ENCODE results near the gene FKBP1B. TPM values are rescaled to one million over a fixed set of nuclear protein-coding genes. Genes with fewer than 3 reads are reported as not detected.
A peak's percentile ranks its signal among the peaks of the same experiment; 100 is the strongest.

FKBP1B gene
- polyA plus RNA-seq, 3 donors: 5.2 to 10.1 (median 7.2) TPM

- H3K79me2 ChIP-seq (ENCODE audit: insufficient read depth, low read length): no peaks in the 10 kb centered on the region
- Mint-ChIP-seq H3K4me1 (no peaks in the 10 kb centered on the region), H3K9me3 (peaks cover 0 to 4% (median 0%) of the 10 kb centered on the region in 7 donors), H3K27me3 (ENCODE audit: low read depth in 3 of 3) (peaks cover 0 to 2% (median 2%) of the 10 kb centered on the region in 3 donors), H3K36me3 (no peaks in the 10 kb centered on the region), H3K27ac (peak overlapping the region in 1 of 7 donors; percentile 66), H3K4me3 (no peak overlapping the region)
- intact Hi-C loops (cut with micrococcal nuclease): no loop called here
- no peaks in the 10 kb centered on the region for H4K20me1 ChIP-seq (ENCODE audit: insufficient read depth, low read length)
- no peaks in the 10 kb centered on the region for H3K27me3 ChIP-seq (ENCODE audit: control insufficient read depth in 2 of 2, insufficient read depth in 2 of 2, low read length in 2 of 2)
- H3K36me3 ChIP-seq (replicated peaks in 1 of 2; ENCODE audit: control insufficient read depth in 1 of 2, insufficient read depth in 2 of 2, low read length in 2 of 2): no peaks in the 10 kb centered on the region
- no peak overlapping the region for H2AFZ ChIP-seq (ENCODE audit: insufficient read depth, low read depth, low read length, poor library complexity, severe bottlenecking)
- no peak overlapping the region for H3K4me3 ChIP-seq (replicated peaks in 1 of 3; ENCODE audit: low read depth in 2 of 3, low read length in 3 of 3)
- no peak overlapping the region for H3K4me2 ChIP-seq (replicated peaks; ENCODE audit: extremely low read depth, low read length, poor library complexity, severe bottlenecking)
- no peak for DNase-seq
- no peak overlapping the region for H3K9ac ChIP-seq (ENCODE audit: insufficient read depth, low read length, poor library complexity, severe bottlenecking)
- no peaks in the 10 kb centered on the region for H3K4me1 ChIP-seq (ENCODE audit: control insufficient read depth in 1 of 2, insufficient read depth in 2 of 2, low read length in 2 of 2)
- H3K9me3 ChIP-seq (replicated peaks in 1 of 2; ENCODE audit: control insufficient read depth in 1 of 2, insufficient read depth in 1 of 2, low read length in 2 of 2): no peaks in the 10 kb centered on the region
- no peak overlapping the region for H3K27ac ChIP-seq (ENCODE audit: low read depth in 1 of 2, low read length in 2 of 2)
- 92% methylated on average over 2 of the region's 4 CpGs for WGBS (ENCODE audit: insufficient coverage)
- no peak for TF ChIP-seq CTCF (IDR thresholded peaks at IDR 0.05)
Observed at GRCh38 chr2:24058564-24059271, 9.2 kb downstream of the FKBP1B start.

DNA sequence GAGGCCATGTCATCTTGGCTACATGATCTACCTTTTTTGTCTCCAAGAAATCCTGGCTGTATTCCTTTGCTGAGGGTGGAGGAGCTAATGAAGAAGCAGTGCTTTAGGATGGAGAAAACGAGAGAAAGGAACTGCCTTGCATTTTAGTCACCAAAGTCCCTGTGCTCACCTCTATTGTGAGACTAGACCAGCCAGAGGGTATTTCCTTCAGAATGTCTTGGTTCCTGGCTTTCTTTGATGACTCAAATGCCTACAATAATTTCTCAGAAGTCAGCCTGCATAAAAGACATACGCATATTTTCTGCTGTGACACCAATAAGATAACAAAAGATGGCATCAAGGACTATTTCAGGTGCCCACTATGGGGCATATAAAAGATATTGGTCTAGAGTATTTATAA, 15.8 kb downstream of the FKBP1B start:
- H3K27me3 ChIP-seq (ENCODE audit: control insufficient read depth in 2 of 2, insufficient read depth in 2 of 2, low read length in 2 of 2): no peaks in the 10 kb centered on the region
- peaks cover 0 to 1% (median 0%) of the 10 kb centered on the region in 3 donors for H3K27me3 Mint-ChIP-seq (ENCODE audit: low read depth in 3 of 3)
- H4K20me1 ChIP-seq (ENCODE audit: insufficient read depth, low read length): peaks cover 9% of the 10 kb centered on the region
- H3K9ac ChIP-seq (ENCODE audit: insufficient read depth, low read length, poor library complexity, severe bottlenecking): no peak overlapping the region
- 95% methylated on average over 2 of the region's 2 CpGs for WGBS (ENCODE audit: insufficient coverage)
- no peak for TF ChIP-seq CTCF (IDR thresholded peaks at IDR 0.05)
- H3K4me2 ChIP-seq (replicated peaks; ENCODE audit: extremely low read depth, low read length, poor library complexity, severe bottlenecking): no peak overlapping the region
- H3K4me1 ChIP-seq (ENCODE audit: control insufficient read depth in 1 of 2, insufficient read depth in 2 of 2, low read length in 2 of 2): no peaks in the 10 kb centered on the region
- DNase-seq: no peak
- no peaks in the 10 kb centered on the region for H3K9me3 ChIP-seq (replicated peaks in 1 of 2; ENCODE audit: control insufficient read depth in 1 of 2, insufficient read depth in 1 of 2, low read length in 2 of 2)
- no peak overlapping the region for H3K4me3 Mint-ChIP-seq
- H3K36me3 ChIP-seq (replicated peaks in 1 of 2; ENCODE audit: control insufficient read depth in 1 of 2, insufficient read depth in 2 of 2, low read length in 2 of 2): peaks cover 39 to 53% of the 10 kb centered on the region in 2 donors
- peaks cover 4% of the 10 kb centered on the region for H3K4me1 Mint-ChIP-seq
- peaks cover 37 to 41% of the 10 kb centered on the region in 2 donors for H3K36me3 Mint-ChIP-seq
- peaks cover 9% of the 10 kb centered on the region for H3K79me2 ChIP-seq (ENCODE audit: insufficient read depth, low read length)
- no peak overlapping the region for H2AFZ ChIP-seq (ENCODE audit: insufficient read depth, low read depth, low read length, poor library complexity, severe bottlenecking)
- H3K27ac ChIP-seq (ENCODE audit: low read depth in 1 of 2, low read length in 2 of 2): no peak overlapping the region
- no peak overlapping the region for H3K27ac Mint-ChIP-seq
- H3K4me3 ChIP-seq (replicated peaks in 1 of 3; ENCODE audit: low read depth in 2 of 3, low read length in 3 of 3): no peak overlapping the region
- intact Hi-C loops (cut with micrococcal nuclease): no loop called here
- no peaks in the 10 kb centered on the region for H3K9me3 Mint-ChIP-seq

Data from CD14-positive monocyte (primary cell).